ENCODE results near the gene CNTNAP4. TPM values are rescaled to one million over a fixed set of nuclear protein-coding genes. Genes with fewer than 3 reads are reported as not detected.

Gene CNTNAP4
- 2.1 and 2.9 TPM in 2 replicates for polyA plus RNA-seq

DNA sequence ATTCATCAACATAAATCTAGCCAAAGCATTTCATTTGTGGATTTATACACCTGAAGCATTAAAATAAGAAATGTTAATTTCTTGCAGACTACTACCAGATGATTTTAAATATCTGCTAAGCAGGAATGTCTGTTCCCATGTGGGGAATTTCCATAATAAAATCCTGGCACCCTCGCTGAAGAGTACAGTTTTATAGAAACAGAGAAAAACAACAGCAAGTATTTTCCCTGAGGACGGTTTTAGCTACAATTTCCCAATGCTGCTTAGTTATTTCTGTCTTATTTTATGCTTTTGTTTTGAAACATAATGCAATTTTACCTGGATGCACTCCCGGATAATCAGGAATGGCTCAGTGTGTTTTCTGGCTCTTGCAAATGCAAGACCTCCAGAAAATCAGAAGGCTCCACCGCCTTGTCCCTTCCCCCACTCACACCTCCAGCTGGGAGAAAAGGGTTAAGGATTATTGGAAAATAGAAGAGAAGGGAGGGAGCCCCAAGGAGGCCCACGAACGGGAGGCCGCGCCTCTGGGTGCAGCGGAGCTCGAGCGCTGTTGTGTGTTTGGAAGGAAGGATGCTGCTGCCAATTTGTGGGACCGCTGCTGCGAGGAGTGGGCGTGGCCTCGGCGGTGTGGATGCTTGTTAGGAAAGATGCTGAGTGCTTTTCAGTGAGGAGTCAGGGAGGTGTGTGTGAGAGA, at the start of gene CNTNAP4:
Gene CNTNAP4 (plus strand): TSS at position 657 of the 694 bp plus-strand sequence. CDS start 262 bp downstream, outside the sequence.

Data from Purkinje cell (primary cell).